Measurements from ENCODE around the gene CENPT. TPM values are rescaled to one million over a fixed set of nuclear protein-coding genes. Genes with fewer than 3 reads are reported as not detected.
A peak's percentile ranks its signal among the peaks of the same experiment; 100 is the strongest.

The CENPT gene
- total and polyA plus RNA-seq, 11 donors = 14.4 to 31.2 (median 21.8) TPM

- no peaks in the 10 kb centered on the region for H3K9me3 ChIP-seq
- no peak overlapping the region for H3K27ac ChIP-seq
- DNase-seq = no peak
- H3K4me3 ChIP-seq = no peak overlapping the region
- no peak for ATAC-seq
- intact Hi-C loops (cut with DNase I) = no loop called here
- no peak for TF ChIP-seq POLR2A (IDR thresholded peaks at IDR 0.05)
- H3K36me3 ChIP-seq = peaks cover 0 to 3% (median 0%) of the 10 kb centered on the region in 9 donors
- H3K4me1 ChIP-seq = peaks cover 0 to 30% (median 12%) of the 10 kb centered on the region in 12 donors
- H3K27me3 ChIP-seq = no peaks in the 10 kb centered on the region
These were observed 64.2 kb downstream of the CENPT start for GRCh38 chr16:67783353-67783725.

GRCh38 chr16:67782567-67783352 is 64.7 kb downstream of the CENPT start:
- no peak for ATAC-seq
- 80 to 87% (median 82%) methylated on average over 12 of the region's 12 CpGs for WGBS, 4 donors

GRCh38 chr16:67781565-67781921 is 66.0 kb downstream of the CENPT start:
- peak overlapping the region in 1 of 12 donors; percentile 20 for H3K27ac ChIP-seq
- intact Hi-C loops (cut with DNase I) = no loop called here
- H3K27me3 ChIP-seq = no peaks in the 10 kb centered on the region

More at GRCh38 chr16:67782567-67783352, 64.7 kb downstream of the CENPT start:
- H3K27ac ChIP-seq = no peak overlapping the region
- H3K4me1 ChIP-seq = peaks cover 0 to 30% (median 12%) of the 10 kb centered on the region in 12 donors
- no peaks in the 10 kb centered on the region for H3K9me3 ChIP-seq
- DNase-seq = no peak
- peaks cover 0 to 3% (median 0%) of the 10 kb centered on the region in 9 donors for H3K36me3 ChIP-seq
- intact Hi-C loops (cut with DNase I) = no loop called here
- no peak for TF ChIP-seq POLR2A (IDR thresholded peaks at IDR 0.05)
- no peak for TF ChIP-seq CTCF (IDR thresholded peaks at IDR 0.05)
- no peaks in the 10 kb centered on the region for H3K27me3 ChIP-seq
- no peak overlapping the region for H3K4me3 ChIP-seq

GRCh38 chr16:67780847-67781564 is 66.5 kb downstream of the CENPT start:
- Histone ChIP-seq H3K9me3 (no peaks in the 10 kb centered on the region), H3K4me1 (peaks cover 0 to 30% (median 12%) of the 10 kb centered on the region in 12 donors), H3K36me3 (peaks cover 0 to 2% (median 0%) of the 10 kb centered on the region in 9 donors), H3K27ac (peak overlapping the region in 1 of 12 donors; percentile 20), H3K27me3 (no peaks in the 10 kb centered on the region), H3K4me3 (no peak overlapping the region)
- intact Hi-C loops (cut with DNase I) = no loop called here
- TF ChIP-seq POLR2A (IDR thresholded peaks at IDR 0.05) (no peak), CTCF (IDR thresholded peaks at IDR 0.05) (no peak)
- peak in 2 of 4 donors; percentile 11 to 18 for ATAC-seq
- no peak for DNase-seq
- WGBS, 4 donors = 82 to 95% (median 88%) methylated on average over 7 of the region's 7 CpGs

More at GRCh38 chr16:67781565-67781921, 66.0 kb downstream of the CENPT start:
- ATAC-seq (peak; percentile 57 to 77 (median 66)), DNase-seq (no peak)
- peaks cover 0 to 30% (median 12%) of the 10 kb centered on the region in 12 donors for H3K4me1 ChIP-seq
- peaks cover 0 to 3% (median 0%) of the 10 kb centered on the region in 9 donors for H3K36me3 ChIP-seq
- WGBS, 4 donors = 42 to 62% (median 49%) methylated on average over 5 of the region's 5 CpGs
- TF ChIP-seq CTCF (IDR thresholded peaks at IDR 0.05) (no peak), POLR2A (IDR thresholded peaks at IDR 0.05) (no peak)
- no peaks in the 10 kb centered on the region for H3K9me3 ChIP-seq
- H3K4me3 ChIP-seq = no peak overlapping the region
